Loucy (cell line): Measurements from ENCODE around the gene SH3RF3.

Source experiments
- CTCF ChIP-seq: fragments of 200-600 bp; sonication (generic); conservative IDR thresholded peaks from 2 replicates; pipeline ENCODE4 v1.5.1; 2014; ENCODE audit warnings: mild to moderate bottlenecking, antibody characterized with exemption, low read length
- EZH2phosphoT487 ChIP-seq: fragments of 200-600 bp; IDR thresholded peaks from 2 replicates; pipeline ENCODE4 v1.6.1; 2018; ENCODE audit warnings: antibody characterized with exemption, mild to moderate bottlenecking, moderate library complexity, borderline replicate concordance

- TF ChIP-seq CTCF (no peak), EZH2phosphoT487 (no peak)
Measured at GRCh38 chr2:109080757-109081156, 48.2 kb upstream of the SH3RF3 start.
